NCI-H128 (cell line): Measurements from ENCODE around the gene BCDIN3D.

Experiments
- DNase-seq: peaks from one replicate; lab custom pipeline; 2025; ENCODE audit not compliant: unreplicated experiment; lab: John Stamatoyannopoulos, UW

The BCDIN3D gene

DNA sequence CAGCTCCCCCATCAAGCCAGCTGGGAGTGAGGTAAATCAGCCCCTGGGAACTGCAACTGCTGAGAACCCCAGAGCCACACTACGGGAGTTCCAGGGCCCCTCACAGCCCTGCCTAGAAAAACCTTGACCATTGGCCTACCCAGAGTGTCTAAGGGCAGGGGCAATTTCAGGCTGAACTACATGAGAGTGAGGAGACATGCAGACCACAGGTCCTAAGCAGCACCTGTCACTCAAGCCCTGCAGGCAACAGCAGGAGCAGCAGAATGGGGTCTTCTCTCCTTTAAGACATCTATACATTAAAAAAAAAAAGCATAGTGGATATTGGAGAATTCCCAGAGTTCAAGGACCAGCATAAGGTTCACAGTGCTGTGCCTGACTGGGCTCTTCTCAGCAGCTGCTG lies 19.6 kb downstream of the BCDIN3D start:
- DNase-seq, result no peak

DNA sequence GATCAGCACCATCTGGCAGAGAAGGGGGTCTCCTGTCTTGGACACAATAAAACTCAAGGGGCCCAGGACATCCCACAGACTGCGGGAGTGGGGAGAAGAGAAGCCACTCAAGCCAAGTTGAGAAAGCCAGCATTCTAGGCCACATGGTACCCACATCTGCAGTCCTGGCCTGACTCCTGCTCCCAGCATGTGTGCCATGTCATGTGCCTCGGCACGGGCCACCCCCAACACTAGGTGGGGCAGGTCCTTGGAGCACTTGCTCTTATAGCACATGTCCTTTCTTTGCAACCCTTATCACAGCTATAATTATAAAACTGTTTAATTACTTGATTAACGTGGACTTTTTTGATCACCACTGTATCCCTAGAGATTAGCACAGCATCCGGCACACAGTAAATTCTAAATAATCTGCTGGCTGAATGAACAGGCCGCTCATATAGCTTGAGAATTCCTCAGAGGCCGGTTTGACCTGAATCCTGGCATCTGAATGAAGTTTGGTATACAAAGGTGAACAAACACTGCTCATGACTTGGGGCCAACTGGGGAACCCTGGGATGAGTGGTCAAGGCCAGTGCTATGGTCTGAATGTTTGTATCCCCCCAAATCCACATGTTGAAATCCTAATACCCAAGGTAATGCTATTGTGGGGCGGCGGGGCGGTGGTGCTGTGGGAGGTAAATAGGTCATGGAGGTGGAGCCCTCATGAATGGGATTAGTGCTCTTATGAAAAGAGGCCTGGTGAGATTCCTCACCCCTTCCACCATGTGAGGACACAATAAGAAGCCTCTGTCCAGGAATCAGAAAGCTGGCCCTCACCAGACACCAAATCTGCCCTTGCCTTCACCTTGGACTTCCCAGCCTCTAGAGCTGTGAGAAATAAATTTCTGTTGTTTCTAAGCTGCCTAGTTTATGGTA lies 21.3 kb downstream of the BCDIN3D start:
- DNase-seq, result no peak

DNA sequence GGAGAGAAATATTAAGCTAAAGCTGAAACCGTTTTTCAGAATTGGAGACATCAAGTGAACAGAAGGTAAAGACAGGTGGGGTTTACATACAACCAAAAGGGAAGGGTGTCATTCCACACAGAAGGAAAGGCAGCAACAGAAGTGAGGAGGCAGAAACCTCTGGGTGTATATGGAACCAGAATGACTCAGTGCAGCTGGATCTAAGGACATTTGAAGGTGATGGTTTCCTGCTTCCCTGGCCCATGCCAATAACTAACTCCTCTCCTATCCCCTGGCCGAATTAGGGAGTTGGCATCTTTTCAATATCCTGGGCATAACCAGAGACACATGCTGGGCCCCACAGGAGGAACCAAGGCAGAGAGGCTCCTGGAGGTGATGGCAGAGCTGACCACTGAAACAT lies 23.1 kb downstream of the BCDIN3D start:
- DNase-seq, result no peak

DNA sequence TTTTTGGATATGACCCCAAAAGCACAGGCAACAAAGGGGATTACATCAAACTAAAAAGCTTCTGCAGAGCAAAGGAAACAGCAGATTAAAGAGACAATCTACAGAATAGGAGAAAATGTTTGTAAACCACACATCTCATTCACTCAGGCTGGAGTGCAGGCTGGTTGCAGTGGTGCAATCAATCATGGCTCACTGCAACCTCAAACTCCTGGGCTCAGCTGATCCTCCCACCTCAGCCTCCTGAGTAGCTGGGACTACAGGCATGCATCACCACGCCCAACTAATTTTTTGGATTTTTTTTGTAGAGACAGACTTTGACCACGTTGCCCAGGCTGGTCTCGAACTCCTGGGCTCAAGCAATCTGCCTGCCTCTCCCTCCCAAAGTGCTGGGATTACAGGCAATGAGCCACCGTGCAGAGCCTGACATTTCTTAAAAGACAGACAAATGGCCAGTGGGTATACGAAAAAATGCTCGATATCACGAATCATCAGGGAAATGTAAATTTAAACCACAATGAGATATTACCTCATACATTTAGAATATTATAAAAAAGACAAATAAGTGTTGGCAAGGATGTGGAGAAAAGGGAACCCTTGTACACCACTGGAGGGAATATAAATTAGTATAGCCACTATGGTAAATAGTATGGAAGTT lies 24.5 kb downstream of the BCDIN3D start:
- no peak for DNase-seq

DNA sequence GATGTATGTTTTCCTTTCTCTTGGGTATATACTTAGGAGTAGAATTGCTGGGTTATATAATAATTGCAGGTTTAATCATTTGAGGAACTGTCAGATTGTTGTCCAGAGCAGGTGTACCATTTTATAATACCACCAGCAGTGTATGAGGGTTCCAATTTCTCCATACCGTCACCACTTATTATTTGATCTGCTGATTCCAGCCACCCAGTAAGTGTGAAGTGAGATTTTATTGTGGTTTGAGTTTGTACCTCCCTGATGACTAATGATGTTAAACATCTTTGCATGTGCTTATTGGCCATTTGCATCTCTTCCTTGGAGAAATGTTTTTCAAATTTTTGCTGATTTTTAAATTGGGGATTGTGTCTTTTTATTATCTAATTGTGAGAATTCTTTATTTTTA lies 29.8 kb downstream of the BCDIN3D start:
- DNase-seq, result no peak

DNA sequence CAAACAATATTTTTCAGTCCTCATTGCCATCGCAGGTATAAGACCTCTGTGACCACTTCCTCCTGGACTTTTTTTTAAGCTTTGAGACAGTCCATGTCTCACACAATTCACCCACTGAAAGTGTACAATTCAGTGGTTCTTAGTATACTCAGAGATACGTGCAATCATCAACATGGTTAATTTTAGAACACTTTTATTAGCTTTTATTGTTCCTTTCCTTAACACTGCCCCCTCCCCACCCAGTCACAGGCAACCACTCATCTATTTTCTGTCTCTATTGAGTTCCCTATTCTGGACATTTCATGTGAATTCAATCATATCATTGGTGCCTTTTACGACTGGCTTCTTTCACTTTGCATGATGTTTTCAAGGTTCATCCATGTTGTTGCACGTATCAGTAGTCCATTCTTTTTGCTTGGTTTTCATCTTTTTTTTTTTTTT lies 30.9 kb downstream of the BCDIN3D start:
- DNase-seq, result no peak

DNA sequence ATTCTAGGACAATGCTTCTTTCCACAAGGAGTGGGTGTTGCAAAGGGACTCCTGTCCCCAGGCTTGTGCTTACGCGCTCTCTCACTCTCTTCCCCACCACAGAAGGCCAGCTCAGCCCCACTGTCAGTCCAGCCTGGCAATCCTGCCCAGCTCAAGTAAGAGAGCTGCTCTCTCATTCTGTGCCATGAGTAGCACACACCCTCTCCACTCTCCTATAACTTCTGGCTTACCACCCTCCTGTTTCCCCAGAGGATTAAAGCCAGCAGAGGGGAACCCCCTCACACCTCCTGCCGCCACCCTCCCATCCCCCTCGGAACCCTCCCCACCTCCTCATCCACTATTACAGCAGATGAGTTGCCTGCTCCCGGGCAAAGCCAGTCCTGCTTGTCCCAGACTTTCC lies 31.8 kb downstream of the BCDIN3D start:
- DNase-seq, result no peak

DNA sequence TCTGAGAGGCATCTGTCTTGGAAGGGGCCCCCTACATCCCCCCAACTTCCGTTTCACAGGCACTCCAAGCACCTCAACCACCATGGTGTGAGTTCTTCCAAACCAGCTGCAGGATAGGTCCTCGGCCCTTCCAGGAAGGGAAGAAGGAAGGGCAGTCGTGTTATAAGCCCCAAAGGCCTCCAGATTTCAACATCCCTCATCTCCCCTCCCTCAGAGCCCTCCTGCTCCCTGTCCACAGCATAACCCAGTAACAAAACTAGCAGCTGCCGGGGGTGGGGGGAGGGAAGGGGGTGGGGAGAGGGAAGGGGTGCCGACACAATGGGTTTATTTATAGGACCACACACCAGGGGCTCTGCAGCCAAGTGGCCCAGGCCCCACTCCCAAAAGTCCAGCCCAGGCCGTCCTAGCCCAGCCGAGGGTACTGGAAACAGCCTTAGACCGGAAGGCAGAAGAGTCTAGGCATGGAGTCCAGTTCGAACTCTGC lies 33.0 kb downstream of the BCDIN3D start:
- no peak for DNase-seq

DNA sequence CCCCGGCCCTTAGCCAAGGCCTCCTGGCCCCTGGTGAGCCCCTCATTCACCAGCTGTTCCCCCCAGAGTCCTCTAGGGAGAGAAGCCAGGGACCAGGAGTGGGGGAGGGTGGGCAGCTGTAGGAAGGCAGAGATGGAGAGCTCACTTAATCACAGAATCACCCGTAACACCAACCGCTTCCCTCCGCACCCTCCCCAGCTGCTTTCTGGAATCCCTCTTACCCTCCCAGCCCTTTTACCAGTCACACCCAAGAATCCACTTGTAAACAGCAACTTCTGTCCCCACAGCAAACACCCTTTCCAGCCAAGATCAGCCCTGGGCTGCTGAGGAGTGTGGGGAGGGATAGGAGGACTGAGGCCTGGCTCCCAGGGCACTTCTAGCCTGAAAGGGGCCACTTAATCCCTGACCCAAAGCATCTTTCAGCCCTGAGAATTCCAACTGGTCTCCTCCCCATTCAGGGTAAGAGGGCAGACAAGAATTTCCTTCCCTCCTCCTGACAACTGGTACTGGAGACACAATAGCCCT lies 33.5 kb downstream of the BCDIN3D start:
- no peak for DNase-seq

DNA sequence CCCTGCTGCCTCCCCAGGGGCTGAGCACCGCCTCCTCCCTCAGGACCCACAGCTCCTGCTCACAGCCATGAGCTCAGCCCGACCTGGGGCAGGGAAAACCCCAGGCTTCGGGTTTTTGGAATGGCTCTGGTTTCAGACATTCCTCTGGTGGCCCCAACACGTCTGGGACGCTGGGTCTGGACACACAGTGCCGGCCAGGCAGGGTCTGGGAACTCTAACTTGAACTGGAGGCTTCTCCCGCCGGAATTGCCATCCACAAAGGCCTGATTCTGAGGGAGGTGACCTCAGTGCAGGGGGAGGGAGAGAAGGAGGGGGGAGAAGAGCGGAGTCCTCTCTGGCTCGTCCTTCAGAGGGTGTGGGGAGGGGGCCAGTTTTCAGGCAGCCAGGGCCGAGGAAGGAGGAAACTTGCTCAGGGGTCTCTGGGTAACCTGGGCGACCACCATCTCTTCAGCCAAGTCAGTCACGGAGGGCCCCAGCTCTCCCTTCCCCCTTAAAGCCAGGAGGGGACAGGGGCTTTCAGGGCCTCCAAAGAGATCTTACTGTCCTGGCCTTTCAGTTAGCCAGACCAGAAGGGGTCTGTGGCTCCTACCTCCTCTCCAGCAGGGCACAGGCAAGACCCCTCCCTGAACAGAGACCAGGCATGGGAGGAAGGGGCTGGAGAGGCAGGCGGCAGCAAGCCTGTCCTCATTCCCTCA lies 34.1 kb downstream of the BCDIN3D start:
- no peak for DNase-seq

DNA sequence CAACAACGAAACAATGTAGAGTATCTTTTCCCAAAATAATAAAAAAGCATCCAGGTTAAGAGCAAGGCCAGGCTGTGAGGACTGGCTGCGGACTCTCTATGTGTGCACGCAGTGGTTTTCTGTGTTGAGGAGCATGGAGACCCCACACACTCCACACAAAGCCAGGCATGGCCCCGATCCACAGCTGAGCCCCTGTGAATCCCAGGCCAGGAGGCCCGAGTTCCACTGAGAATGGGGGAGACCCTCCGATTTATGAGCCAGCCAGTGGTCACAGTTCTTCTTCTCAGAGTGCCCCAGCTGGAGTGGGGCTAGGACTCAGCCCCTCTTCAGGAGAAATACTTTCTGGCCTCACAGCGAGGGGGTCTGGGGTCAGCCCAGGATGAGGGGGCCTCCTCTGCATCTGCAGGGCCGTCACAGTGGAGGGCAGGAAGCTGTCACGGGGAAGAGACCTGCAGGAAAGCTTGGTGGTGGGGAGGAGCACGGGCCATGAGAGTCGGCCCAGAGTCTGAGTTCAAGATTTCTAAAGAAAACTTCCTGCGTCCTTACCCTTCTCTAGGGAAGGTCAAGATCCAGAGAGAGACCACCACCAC lies 34.8 kb downstream of the BCDIN3D start:
- no peak for DNase-seq

DNA sequence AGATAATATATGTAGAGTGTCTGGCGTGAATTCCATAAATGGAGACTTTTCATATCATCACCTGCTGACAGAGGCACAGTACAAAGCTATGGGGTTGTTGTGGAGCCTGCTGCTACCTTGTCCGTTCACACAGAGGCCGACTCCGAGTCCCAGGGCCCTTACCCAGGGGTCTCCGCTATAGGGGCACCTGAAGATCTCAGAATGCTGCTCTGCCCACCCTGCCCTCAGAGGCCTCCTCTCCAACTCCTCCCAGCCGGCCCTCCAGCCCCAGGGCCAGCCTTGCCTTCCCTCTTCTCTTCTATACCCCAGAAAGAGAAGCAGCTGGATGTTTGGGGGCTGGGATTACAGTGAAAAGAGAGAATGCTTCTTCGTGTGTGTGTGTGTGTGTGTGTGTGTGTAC lies 36.0 kb downstream of the BCDIN3D start:
- DNase-seq, result no peak

DNA sequence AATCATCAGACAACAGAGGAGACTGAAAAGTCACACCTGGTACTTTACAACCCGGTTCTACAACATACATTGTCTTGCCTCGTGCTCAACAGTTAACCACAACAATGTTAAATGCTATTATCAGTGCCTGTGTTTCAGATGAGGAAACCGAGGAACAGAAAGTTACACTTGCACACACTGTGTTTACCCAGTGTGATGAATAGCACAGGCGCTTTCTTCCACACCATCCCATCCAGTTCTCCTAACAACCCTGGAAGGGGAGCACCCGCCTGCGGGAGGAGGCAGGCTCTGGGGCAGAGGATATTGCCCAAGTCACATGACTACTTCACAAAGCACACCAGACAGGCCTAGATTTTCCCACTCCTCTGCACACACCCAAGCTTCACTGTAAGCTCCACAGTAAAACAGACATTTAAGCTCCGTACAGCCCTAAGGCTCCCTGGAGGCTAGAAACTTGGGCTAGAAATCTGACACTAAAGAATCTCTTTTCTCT lies 36.5 kb downstream of the BCDIN3D start:
- no peak for DNase-seq

DNA sequence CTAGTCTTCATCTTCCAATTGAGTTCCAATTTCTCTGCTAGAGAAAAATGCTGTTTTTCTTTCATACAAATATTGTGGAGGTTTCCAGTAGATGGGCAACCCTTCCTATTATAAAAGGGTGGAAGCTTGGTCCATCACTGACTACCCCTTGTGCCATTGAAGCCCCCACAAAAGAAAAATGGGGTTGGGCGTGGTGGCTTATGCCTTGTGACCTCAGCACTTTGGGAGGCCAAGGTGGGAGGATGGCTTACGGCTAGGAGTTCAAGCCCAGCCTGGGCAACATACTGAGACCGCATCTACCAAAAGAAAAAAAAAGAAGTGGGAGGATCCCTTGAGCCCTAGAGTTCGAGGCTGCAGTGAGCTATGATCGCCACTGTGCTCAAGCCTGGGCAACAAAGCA lies 37.5 kb downstream of the BCDIN3D start:
- DNase-seq, result no peak

DNA sequence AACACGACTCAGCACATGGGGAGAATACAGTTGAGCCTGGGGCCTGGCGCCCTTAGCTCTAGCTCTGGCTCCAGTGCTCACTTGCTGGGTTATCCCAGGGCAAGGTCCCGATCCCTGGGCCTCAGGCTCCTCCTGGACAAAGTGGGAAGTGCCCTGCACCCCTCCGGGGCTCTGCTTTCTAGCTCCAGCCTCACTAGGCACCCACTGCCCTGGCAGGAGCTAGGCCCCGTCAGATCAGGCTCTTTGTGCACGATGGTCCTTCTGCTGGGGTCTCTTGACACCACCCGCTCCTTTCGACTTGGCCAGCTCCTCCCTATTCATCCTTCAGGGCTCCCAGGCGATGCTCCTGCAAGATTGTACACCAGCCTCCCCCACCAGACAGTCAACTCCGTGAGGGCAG lies 38.1 kb downstream of the BCDIN3D start:
- DNase-seq, result no peak

DNA sequence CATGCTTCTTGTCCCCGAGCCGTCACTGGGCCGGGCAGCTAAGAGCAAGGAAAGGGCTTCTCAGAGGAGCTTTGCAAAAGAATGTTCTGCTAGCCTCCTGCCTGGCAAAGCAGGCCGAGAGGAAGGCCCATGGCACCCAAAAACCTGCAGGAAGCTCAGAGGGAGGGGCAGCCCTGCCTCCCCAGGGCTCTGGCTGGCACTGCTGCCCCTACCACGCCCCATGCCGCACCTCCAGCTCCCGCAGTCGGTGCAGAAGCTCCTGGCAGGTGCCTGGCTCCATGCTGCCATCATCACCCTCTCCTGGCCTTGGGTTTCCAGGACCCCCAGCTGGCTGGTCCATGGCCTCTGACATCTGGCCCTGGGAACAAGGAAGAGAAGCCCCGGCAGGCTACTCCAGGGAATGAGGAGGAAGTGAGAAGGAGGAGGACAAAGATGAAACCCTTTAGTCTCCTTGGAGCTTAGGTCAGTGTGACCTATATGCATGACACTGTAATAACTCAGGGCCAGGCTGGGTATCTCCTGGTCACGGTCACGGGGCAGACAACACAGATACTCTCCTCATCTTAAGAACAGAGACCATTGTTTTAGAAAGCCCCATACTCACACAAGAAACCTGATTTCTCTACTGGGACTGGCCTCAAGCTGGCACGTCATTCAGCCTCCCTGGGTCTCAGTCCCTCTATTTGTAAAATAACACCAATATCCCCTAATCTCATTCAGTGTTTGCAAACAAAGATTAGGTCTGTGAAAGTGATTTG lies 39.0 kb downstream of the BCDIN3D start:
- DNase-seq, result no peak

DNA sequence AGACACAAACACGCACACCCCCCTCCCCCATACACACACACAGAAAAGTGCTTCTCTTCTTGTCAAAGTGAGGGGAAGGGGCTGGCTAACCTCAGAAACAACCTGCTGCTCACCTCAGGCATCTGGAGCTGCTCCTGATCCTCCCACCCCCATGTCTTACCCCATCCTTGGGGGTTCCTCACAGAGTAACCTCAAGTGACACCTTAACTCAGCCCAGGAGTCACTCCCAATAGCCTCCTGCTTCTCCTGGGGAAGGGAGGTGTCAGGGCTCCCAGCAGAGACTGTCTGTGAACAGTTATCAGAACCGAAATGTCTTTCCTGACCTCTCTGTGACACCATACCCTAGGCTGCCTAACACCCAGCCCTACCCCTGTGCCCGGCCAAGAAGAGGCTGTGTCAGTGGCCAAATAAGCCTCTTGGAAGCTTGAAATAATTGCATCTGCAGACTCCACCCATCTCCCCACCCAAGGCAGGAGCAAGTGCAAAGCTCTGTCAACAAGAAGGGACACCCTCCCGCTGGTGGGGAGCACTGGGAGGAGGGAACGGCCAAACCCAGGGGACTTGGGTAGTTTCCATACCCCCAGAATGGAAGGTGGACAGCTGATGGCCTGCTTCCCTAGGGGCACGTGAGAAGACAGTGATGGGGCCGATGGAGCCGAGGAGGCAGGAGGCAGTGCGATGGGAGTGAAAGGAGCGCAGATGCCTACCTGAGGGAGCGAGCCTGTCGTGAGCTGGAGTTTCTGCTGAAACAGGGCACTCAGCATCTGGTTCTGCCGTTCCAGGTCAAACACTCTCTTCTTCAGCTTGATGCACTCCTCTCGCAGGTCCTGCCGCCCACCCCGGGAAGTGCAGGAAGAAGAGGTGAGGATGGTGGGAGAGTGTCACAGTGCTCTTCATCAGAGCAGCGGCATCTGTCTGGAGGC lies 41.5 kb downstream of the BCDIN3D start:
- no peak for DNase-seq

DNA sequence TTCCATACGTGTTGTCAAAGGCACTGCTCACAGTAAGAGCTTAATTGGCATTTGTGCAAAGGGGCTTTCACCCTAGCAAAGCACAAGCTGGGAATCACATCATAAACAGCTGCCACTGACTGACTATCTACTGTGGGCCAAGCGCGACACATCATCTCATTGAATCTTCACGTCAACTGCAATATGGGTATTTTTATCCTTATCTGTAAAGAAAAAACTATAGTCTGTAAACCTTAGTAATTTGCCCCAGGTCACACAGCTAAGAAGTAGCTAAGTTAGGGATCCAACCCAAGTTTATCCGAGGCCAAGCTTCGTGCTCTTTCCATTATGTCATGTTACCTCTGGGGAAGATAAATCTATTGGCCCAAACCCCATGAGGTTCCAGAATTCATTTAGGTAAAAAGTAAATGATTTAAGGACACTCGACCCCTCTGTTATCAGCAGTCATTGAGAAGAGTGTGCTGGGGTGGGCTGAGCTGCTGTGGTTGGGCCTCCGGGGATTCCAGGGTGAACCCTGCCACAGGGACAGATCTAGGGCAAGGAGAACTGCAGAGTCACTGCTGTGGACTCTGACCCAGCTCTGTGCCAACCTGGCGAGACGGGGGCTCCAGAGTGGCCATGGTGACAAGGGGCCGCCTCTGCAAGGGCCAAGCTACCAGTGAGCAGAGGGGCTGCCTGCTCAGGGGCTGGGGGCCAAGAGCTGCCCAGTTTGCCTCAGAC lies 42.3 kb downstream of the BCDIN3D start:
- no peak for DNase-seq
